C4-2B (cell line): ENCODE data around the gene IFITM5.

Experiments used
- ZFX ChIP-seq: fragments of 450-650 bp; IDR thresholded peaks from 2 replicates; pipeline ENCODE4 v1.6.1; 2017
- TF ChIP-seq, protein P1 (sequence below): fragments of 450-650 bp; conservative IDR thresholded peaks from 2 replicates; pipeline ENCODE4 v1.5.1; 2017; ENCODE audit warnings: mild to moderate bottlenecking

DNA sequence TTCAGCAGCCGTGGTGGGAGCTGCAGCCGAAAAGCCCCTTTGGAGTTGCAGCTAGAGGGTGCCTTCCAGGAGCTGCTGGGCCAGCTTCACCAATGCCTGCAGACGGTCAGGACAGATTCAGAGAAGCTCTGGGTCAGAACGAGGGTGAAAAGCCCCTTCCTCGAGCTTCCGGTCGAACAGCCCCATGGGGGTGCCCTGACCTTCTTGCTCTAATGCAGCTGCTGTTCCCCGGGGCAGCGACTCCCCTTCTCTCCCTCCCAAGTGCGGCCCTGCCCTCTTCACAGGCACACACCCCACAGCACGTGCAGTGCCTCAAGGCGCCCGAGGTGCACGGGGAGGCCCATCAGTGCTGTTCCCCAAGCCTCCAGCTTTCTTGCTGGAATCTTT, 31.0 kb upstream of the IFITM5 start:
- TF ChIP-seq, protein P1, sequence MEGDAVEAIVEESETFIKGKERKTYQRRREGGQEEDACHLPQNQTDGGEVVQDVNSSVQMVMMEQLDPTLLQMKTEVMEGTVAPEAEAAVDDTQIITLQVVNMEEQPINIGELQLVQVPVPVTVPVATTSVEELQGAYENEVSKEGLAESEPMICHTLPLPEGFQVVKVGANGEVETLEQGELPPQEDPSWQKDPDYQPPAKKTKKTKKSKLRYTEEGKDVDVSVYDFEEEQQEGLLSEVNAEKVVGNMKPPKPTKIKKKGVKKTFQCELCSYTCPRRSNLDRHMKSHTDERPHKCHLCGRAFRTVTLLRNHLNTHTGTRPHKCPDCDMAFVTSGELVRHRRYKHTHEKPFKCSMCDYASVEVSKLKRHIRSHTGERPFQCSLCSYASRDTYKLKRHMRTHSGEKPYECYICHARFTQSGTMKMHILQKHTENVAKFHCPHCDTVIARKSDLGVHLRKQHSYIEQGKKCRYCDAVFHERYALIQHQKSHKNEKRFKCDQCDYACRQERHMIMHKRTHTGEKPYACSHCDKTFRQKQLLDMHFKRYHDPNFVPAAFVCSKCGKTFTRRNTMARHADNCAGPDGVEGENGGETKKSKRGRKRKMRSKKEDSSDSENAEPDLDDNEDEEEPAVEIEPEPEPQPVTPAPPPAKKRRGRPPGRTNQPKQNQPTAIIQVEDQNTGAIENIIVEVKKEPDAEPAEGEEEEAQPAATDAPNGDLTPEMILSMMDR: no peak
- TF ChIP-seq ZFX: no peak
